Femur (tissue), 1 donor: ENCODE data around the gene TACC2.
"Not testable (repeated sequence)": the region's sequence is repeated elsewhere in the genome, so short reads cannot be mapped to it uniquely, and the experiment has no call there.

Experiments used
- DNase-seq: peaks from one replicate; pipeline ENCODE4 v3.0.0-alpha.2; 2017

The TACC2 gene

DNA sequence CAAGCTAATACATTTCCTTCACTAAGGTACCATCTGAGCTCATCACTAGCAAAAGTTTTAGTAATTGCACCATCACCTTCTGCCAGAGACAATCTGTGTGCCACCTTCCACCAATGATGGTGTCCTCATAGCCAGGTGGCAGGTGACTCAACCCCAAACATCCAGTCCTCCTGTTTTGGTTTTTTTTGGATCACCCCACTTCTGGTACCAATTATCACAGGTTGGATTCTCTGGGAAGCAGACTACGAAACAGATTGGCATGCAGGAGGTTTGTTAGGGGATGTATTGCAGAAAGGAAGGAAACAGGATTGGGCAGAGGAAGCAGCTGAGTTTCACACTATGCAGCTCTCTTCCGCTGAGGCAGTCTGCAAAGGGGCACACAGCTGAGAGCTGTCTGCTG, 4.5 kb upstream of the TACC2 start:
- no peak for DNase-seq

DNA sequence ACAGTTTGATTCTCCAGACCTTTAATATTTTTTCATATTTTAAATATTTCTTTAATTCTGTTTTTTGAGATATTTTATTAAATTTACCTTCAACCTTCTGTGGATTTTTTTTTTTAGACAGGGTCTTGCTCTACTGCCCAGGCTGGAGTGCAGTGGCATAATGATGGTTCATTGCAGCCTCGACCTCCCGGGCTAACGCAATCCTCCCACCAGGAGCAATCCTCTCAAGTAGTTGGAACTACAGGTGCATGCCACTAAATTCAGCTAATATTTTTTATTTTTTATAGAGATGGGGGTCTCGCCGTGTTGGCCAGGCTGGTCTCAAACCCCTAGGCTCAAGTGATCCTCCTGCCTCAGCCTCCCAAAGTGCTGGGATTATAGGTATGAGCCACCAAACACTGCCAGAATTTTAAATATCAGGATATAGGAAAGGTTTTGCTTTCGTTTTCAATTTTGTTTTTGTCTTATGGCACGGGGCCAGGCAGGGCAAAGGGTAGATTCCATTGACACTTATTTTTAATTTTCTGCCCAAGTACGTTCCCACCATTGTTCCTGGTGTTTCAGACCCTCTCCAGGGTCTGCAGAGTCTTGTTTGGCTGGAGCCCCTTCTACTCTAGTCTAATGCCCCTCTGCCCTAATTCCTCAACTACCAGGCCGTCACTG, 1.2 kb downstream of the TACC2 start:
- DNase-seq, result no peak

DNA sequence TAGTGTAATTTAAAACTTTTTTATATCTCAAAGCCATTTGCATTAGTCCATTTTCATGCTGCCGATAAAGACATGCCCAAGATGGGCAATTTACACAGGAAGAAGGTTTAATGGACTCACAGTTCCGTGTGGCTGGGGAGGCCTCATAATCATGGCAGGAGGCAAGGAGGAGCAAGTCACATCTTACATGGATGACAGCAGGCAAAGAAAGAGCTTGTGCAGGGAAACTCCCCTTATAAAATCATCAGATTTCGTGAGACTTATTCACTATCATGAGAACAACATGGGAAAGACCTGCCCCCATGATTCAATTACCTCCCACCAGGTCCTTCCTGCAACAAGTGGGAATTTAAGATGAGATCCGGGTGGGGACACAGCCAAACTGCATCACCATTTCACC, 2.8 kb downstream of the TACC2 start:
- DNase-seq, result not testable (repeated sequence)

DNA sequence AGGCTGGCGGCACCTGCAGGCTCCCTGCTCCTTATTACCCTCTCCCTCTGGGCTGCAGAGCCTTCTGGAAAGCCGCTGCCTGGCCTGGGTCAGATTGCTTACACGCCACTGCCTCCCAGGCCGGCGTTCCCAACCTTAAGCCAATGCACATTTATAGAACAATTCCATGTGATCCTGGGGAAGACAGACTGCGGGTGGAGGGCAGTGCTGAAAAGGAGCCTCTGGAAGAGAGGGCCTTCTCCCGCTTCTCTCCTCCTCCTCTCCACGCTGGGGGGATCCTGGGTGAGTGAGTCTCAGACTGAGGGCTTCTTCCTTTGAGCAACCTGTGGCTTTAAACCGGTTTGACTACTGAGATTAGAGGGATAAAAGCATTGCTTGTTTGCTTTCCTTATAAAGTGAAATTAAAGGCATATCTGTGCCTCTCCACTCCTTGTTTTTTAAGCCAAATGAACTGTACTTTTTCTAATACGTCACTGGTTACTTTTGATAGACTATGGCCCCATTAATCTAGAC, 5.5 kb downstream of the TACC2 start:
- DNase-seq, result peak; percentile 64

DNA sequence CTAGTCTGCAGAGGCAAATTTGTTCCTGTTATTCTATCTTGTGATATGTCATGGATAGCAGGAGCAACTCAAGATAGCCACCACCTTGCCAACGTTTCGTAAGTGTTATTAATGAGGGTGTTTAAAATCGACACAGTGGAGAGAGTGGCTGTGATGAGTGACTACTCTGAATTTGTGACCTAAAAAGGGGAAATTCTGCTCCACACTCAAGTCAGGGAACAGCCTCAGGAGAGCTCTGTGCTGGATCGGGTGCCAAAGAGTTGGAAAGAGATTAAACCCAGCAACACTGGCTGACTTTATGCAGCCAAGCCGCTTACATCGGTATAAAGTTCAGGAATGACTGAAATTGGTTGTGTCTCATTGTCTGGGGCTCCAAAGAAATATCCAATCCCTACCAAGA, 9.5 kb downstream of the TACC2 start:
- DNase-seq, result no peak

DNA sequence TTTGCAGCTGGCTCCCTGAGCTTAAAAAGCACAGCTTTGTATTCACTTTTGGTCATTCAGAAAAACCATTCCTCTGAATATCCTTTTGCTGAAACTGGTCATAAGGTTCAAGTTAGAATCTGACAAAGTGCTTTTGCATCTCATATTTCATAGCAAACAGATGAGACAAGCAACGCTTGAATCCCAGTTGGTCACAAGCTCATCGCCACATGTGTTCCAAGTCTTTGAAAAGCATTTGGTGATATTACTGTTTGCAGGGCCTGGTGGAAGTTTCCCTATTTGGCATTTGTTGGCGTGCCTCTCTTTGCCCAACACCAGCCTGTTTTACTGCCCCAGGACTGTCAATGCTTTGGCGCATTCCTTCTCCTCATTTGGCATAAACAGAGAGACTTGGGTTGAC, 10.3 kb downstream of the TACC2 start:
- no peak for DNase-seq

DNA sequence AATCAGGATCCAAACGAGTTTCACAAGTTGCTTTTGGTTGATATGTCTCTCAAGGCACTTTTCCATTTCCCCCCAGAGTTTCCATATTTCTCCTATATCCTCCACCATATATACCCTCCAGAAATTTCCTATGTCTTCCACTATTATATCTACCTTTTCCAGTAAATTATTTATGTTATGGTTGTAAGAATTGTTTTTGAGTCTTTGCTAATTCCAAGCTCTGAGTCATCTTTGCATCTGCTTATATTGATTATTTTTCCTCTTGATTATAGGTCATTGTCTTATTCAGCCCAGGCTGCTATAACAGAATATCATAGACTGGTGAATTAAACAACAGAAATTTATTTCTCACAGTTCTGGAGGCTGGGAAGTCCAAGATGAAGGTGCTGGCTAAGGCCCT, 12.7 kb downstream of the TACC2 start:
- DNase-seq, result no peak

DNA sequence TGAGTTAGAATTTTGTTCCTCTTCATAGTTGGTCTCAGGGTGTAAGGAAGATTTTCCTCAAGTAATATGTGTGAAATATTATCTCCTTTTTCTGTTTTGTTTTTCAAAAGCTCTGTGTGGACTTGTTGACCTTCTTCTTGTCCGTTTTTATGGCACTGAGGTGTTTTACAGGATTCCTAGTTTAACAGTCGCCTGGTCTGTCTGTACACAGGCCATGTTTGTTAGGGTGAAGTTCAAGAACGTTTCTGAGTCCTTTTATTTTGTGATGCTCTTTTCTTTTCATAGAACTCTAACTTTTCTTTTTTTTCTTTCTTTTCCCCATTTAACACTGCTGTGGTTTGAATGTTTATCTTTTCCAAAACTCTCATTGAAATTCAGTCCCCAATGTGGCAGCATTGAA, 18.5 kb downstream of the TACC2 start:
- no peak for DNase-seq

DNA sequence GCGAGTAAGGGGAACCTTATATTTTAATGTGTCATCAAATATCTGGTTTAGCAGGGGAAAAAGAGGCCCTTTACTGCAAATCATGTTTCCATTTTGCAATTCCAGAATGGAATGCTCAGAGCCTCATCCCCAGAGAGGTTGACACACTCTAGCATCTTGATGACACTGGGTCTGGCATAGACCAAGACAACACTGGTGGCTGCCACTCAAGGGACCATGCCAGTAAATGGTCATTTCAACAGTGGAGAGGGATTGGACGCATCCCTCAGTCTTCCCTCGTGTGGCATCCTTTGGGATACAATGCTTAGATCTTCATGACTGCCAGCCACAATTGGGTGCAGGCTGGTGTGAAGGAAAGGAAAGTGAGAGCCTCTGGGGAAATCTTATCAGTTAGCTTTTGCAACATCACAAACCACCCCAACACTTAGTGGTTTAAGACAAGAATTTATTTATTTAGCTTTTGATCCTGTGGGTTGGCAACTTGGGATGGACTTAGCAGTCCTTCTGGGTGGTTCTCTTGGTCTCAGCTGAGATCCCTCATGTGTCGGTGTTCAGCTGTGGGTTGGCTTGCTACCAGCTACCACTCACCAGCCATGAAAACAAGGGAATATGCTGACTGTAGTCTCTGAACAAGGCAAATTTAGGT, 21.6 kb downstream of the TACC2 start:
- DNase-seq, result no peak

DNA sequence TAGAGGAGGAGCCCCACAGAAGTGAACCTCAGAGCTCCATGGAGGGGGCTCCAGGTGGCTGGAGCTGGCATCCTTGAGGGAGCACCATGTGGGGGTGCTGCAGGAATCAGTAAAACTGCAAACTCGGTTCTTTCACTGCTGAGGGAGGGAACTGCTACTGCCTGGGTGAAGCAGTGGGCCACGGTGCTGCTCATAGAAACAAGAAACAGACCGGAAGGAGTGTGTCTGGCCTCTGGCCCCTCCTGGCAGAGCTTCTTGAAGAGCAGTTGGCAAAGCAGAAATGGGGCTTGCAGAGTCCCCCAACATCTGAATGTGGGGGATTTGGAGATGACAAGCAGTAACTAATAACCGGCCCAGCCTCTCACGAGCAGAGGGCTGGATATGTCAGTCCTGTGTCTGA, 23.8 kb downstream of the TACC2 start:
- DNase-seq, result no peak

DNA sequence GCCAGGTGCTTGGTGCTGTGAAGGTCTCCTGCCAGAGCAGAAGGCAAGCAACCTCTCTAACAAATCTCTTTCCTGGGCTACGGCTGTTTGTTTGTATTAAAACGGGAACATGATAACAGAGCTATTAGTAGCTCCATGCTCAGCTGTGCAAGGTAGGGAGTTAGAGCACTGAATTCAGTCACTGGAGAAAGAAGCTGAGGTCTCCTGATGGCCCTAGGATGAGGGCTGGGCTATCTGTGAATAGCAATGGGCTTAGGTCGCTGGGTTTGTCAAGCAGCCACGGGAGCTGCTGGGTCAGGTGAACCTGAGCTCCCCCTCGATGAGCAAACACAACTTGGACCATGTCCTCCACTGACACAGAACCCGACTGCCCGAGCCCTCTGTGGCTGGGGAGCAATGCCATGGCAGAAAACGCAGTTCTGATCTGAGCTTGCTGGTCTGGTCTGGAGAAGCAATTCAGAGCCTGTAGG, 24.4 kb downstream of the TACC2 start:
- DNase-seq, result no peak

DNA sequence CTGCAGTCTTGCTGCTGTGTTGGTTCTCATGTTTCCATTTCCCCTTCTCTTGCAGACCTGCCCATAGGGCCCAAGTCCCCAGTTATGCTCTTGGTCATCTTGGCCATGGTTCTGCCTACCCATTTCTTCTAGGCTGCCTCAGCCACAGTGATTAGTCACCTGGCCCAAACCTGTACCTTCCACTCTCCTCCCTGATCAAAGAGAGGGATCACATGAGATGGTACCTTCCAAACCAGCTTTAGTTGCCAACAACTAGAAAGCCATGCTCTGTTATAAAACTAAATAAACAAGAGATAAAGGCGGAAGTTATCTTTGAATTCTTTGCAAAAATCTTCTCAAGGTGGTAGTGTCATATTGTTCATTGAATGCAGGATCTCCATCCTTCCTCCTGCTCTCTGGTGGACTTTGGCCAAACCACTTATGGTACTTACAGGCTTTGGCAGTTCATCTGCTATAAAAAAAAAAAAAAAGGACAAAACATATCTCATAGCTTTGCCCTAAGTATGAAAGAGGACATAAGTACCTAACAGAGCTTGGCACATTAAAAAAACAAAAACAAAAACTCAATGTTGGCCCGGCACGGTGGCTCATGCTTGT, 25.8 kb downstream of the TACC2 start:
- DNase-seq, result no peak

DNA sequence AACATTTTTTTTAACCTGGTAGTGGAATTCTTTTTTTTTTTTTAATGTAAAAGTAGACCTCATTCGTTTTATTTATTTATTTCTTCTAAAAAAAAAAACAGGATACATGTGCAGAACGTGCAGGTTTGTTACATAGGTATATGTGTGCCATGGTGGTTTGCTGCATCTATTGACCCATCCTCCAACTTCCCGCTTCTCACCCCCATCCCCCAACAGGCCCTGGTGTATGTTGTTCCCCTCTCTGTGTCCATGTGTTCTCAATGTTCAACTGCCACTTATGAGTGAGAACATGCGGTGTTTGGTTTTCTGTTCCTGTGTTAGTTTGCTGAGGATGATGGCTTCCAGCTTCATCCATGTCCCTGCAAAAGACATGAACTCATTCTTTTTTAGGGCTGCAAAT, 29.0 kb downstream of the TACC2 start:
- DNase-seq, result not testable (repeated sequence)

DNA sequence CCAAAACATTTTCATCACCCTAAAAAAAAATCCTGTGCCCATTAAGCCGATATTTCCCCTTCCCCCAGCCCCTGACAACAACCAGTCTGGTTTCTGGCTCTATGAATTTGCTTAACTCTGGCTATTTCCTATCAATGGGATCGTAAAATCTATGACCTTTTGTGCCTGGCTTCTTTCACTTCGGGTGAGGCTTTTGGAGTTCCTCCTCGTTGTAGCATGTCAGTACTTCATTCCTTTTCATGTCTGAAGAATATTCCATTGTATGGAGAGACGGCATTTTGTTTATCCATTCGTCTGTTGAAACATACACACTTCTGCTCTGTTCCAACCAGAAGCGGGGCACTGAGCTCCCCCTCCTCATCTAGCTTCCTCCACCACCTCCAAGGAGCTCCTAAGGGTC, 29.5 kb downstream of the TACC2 start:
- no peak for DNase-seq

DNA sequence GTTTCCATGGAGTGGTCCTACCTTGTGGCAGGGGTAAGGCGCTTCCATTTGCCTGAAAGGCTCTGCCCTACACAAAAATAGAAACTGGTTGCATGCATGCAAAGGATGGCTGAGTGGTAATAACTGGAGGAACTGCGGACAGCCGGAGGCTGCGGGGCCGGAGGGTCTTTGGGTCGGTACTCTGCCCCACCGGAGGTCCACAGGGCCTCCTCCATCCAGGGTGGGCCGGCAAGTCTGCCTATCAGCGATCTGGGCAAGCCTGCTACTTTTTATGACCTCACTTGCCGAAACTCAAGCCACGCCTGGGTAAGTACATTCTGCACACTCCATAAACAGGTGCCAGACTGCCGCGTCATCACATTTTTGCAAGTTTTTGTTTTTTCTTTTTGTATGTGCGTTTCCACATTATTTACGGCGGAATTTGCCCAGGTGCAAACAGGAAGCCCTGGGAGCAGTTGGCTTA, 30.0 kb downstream of the TACC2 start:
- DNase-seq, result no peak

DNA sequence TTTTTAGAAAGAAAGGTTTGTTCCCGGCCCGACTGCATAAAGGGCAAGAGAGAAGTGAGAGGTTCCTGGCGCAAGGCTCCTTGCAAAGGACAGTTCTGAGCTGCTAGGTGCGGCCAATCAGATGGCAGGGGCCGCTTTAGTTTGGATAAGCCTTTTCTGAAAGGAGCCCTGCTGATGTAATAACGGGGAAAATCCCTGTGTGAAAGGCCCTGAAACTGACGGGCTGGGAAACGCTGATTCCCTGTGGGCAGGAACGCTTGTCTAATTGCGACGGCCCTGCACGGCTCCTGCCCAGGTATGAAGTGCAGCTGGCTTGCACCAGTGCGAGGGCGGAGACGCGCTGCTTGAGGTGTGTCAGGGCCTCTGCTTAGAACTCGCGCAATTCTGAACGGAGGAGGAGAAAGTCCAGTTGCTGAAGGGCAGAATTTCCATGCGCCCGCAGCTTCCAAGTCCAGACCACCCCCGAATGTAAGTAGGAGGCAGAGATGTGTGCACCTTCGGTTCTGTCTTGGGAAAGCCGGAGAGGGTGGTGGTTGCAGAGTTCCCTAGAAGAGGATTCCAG, 30.5 kb downstream of the TACC2 start:
- DNase-seq, result no peak

DNA sequence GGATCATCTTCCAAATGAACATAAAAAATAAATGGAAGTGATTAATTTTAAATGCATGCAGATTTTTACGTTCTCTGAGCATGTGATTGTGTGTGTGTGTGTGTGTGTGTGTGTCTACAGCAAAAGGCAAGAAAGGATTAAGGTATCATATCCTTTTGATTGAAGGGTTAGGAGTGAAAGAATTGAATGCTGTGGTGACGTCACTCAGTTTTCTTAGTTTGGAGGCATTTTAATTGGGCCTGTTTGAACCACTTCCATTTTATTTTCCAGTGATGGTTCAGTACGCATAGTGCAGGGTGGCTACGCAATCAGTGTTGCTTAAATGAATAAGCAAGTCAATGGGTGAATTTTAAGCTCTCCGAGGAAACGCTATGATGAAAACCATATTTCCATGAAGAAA, 31.3 kb downstream of the TACC2 start:
- no peak for DNase-seq

DNA sequence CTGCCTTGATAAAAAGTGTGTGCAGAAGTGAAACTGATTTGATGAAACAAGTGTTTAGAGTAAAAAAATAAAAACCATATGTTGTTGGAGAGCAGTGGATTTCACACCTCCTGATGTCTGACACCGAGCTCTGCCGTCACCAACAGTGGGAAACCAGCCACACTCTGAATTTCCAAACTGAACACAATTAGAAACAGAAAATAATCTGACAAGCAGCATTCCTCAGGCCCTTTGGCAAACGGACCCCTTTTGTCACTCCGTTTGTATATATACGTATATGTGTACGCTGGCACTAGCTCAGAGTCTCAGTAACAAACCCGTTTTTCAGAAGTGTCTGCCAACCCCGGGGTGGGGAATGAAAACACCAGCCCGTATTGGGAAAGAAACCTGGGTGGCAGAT, 32.4 kb downstream of the TACC2 start:
- peak; percentile 63 for DNase-seq

DNA sequence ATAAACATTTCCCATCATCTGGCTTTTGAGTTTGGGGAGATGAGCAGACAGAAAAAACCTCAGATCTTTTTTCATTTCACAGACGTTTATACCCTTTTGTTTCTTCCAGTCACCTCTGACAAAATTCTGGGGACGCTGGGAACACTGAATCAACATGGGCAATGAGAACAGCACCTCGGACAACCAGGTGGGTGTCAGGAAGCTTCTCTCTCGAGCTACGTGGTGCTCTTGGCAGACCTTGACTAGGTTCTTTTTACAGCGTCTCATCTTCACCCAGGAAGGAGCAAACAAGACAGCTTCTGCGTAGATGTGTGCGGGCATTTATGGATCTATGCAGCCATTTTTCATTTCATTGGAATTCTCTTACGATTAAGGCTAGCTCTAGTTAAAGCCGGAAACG, 32.9 kb downstream of the TACC2 start:
- DNase-seq, result no peak

DNA sequence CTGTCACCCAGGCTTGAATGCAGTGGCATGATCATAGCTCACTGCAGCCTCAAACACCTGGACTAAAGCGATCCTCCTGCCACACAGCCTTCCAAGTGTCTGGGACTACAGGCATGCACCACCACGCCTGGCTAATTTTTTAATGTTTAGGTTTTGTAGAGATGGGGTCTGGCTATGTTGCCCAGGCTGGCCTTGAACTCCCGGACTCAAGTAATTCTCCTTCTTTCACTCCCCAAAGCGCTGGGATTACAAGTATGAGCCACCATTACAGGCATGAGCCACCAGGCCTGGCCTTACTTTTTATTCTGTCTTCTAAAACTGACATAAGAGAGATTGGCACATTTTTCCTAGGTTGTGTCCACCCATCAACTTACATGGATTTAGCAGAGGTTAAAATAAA, 33.3 kb downstream of the TACC2 start:
- no peak for DNase-seq

DNA sequence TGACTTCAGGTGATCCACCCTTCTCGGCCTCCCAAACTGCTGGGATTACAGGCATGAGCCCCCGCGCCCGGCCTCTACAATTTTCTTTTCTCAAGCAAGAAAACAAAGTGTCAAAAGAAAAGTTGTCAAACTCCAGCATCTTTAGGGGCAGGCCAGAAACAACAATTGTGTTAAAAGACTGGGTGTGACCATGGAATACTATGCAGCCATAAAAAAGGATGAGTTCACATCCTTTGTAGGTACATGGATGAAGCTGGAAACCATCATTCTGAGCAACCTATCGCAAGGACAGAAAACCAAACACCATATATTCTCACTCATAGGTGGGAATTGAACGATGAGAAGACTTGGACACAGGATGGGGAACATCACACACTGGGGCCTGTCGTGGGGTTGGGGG, 34.3 kb downstream of the TACC2 start:
- not testable (repeated sequence) for DNase-seq

DNA sequence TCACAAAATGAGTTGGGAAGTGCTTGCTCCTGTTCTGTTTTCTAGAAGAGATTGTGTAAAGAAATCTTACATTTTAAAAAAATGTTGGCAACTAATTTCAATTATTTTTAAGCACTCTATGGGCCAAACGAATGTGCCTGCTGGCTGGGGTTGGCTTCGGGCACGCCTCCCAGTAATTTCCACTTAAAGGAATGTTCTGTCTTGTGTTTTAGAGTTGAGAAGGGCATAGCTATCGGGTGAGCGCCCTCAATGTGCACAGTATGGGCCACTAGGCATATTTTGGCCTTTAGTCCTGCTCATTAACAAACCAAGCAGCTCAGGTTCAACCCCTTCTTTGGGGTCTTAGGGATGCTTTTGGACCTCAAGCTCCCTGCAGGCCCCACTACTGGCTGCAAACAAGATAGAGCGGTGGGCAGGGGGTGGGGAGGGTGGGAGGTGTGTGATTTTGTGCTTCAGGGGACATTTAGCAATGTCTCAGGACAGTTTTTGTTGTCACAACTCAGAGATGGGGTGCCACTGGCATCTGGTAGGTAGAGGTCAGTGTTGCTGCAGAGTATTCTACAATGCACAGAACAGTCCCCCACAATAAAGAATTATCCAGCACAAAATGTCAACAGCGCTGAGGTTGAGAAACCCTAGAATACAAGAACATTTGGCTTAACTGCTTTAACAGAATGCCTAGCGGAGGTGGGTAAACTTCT, 40.7 kb downstream of the TACC2 start:
- DNase-seq, result no peak

DNA sequence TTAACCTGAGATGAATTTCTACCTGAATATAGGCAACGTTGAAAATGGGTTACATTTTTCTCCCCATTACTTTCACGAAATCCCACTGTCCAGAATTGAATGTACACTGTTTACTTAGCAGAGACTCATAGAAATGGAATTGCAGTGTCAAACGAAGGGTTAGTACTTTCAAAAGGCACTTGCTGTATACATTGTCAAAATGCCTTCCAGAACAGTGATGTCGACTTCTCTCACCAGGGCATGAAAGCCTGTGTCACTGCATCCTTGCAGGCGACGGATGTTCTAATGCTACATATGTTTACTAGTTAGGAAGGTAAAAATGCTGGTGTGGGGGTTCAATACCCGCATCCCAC, 41.2 kb downstream of the TACC2 start:
- no peak for DNase-seq
